ENCODE results near the gene PLXNA2.
A peak's percentile ranks its signal among the peaks of the same experiment; 100 is the strongest.

Gene PLXNA2

DNA sequence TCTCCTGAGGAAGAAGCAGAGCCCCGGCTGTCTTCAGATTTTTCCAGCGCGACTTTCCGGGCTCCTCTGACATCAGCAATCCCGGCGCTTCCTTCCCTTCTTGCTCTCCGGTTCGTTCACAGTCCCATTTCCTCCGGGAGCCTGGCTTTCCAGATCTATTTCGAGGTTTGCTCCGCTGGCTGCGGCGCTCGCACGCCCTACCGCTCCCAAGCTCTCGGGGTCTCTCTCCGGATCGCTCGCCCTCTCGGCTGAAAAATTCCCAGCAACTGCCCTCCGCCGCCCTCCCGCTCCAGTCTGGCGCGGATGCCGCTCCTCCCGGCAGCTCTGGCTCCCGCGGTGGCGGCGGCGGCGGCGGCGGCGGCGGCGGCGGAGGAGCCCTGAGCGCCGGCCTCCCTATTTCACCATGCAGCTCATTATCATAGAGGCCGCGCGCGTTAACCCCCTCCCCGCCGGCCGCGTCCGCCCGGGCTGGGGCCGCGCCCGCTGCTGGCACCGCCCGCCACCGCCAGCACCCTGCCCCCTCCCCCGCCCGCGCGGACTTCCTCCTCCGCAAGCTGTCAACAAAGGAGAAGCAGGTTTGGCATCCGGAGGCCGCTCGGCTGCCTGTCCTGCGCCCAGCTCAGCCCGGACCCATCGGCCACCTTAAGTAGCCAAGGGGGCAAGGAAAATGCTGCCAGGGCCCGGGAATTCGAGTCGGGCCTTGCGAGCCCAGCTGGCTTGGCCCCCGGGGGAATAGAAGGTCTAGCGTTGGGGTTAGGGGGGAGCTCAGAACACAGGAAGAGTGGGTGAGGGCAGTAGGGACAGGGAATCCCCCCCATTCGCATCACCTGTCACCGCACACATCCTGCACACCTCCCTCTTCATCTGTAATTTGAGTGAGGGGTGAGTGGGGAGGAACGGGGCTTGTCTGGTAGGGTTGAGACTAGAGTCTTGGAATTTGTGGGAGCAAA, at the start of gene PLXNA2:
TSS of gene PLXNA2 (minus strand) at position 418 of the 950 bp plus-strand sequence. CDS start 26,462 bp downstream, outside the sequence.
- peak; percentile 86 for DNase-seq

DNA sequence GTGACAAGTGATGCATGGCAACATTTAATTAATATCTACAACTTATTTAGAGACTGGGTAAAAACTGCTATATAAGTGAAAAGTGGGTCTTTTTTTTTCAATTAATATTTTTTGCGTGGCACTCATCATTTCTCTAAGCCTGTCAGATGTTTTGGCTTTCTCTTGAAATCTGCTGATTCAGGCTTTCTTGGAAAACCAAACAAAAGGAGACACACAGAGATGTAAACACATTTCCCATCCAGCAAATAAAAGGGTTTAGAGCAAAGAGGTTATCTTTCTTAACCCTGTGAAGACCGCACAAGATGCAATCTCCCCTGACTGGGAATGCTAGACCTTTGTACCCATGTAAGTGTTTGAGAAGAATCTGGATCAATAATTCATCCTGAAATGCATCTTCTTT, 48.7 kb upstream of the PLXNA2 start:
- no peak for DNase-seq

DNA sequence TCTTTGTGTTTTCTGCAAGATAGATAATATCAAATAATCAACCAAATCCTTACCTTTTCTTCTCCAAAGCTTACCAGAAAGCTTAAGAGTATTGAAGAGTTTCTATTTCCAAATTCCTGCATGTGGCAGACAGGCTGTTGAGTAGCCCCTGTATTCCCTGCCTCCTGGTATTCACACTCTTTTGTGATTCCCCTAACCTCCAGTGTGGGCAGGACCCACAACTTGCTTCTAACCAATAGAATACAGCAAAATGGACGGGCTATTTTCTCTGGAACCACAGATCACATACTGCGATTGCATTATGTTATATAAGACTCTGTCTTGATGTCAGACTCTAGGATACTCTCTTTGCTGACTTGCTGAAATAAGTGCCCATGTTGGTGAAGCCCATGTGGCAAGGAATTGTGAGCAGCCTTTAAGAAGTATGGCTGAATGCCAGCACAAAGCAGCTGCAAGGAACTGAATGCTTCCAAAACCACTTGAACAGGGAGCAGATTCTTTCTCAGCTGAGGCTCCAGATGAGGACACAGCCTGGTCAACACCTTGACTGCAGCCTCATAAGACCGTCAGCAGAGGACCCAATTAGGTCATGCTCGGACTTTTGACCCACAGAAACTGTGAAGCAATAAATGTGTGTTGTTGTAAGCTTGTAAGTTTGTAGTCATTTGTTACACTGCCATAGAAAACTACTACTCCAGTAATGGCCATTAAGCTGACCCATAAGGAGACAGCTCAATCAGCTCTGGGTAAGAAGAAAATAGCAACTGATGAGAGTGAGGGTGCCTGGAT, 47.9 kb upstream of the PLXNA2 start:
- no peak for DNase-seq

DNA sequence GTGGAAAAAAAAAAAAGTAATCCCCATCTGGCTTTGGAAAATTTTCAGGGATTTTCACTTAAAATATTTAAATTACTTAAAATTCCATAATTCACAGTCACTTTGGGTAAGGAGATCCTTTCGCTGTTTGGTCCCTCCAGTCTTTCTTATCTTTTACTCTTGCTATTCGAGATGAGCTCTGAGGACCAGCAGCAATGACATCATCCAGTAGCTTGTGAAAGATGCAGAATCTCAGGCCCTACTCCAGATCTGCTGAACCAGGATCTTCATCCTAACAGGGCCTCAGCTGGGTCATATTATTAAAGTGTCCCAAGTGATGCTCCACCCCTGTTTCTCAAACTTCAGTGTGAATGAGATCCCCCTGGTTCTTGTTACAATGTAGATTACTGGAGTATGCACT, 46.9 kb upstream of the PLXNA2 start:
- no peak for DNase-seq

- no peak for DNase-seq
Observed at GRCh38 chr1:208289716-208290115, 45.5 kb upstream of the PLXNA2 start.

DNA sequence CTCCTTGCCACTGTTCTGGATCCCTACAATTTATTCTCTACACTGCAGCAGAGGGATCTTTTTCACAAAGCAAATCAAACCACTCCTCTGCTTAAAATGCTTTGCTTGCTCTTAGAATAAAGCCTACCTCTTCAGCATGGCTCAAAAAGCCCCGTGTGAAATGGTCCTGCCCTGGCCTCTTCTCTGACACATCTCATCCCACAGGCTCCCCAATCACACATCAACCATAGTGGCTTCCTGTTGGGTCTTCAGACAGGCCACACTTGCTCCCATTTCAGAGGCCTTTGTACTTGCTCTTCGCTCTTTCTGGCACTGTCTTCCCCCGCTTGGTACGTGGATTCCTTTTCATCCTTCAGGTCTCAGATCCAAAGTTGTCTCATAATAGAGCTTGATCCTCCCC, 44.3 kb upstream of the PLXNA2 start:
- DNase-seq, result no peak

GRCh38 chr1:208280681-208281450, 36.7 kb upstream of the PLXNA2 start:
- no peak for DNase-seq

- DNase-seq, result no peak
Observed at GRCh38 chr1:208279826-208280588, 35.8 kb upstream of the PLXNA2 start.

GRCh38 chr1:208278638-208279037, 34.5 kb upstream of the PLXNA2 start:
- no peak for DNase-seq

DNA sequence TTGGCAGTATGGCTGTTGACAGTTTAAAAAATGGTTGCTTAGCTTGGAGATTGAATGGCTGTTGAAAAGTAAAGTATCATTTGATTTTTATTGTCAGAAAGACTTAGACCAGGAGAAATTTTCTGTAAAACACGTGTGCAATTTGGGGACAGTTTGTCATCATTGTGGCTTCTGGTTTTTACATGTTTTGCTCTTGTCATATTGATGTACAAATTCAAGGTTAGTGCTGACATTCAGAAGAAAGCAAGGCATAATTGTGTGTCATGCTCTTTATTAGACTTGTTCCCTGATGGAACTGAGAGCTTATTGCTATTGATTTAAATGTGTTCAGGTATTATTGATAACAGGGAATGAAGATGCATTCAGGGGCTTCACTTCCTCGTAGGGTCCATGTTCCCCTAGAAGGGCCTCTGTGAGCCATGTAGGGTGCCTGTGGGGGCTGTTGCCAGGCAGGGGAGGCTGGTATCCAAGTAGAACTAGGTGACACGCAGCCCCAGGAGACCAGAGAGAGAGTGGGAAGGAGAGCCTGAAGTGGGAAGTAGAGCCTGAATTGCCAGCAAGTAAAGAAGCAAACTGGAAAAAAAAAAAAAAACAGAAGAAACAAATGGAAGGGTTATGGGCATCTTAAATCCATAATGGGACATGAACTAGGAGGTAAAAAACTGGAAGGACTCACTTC, 32.7 kb upstream of the PLXNA2 start:
- no peak for DNase-seq

GRCh38 chr1:208275083-208275482, 30.9 kb upstream of the PLXNA2 start:
- DNase-seq, result no peak

DNA sequence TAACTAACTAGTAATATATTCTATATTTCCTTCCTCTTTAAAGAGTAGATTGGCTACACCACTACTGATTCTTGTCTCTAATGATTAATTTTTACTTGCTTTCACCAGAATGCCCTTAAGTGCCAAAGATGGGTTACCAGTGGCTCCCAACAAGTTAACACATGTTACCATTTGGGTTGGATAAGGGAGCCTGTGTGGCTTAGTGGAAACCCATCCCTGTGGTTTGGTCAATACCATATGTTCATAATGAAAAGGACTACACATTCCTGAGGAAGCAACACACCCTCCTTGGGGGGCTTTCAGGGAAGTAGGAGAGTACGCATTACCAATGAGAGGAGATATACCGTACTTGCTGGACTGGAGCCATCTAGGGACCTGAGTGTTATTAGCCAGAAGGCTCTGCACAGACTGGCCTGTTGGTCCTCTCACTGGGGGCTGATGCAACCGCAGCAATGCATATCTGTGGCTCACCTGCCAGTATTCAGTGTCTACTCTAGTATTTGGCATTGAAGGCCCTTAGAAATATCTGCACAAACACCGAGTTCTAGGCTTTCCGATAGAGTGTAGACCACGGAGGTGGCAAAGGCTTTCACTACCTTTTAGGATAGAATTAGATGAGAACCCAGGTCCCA, 29.3 kb upstream of the PLXNA2 start:
- DNase-seq, result no peak

- DNase-seq, result no peak
Observed at GRCh38 chr1:208272713-208273112, 28.5 kb upstream of the PLXNA2 start.

DNA sequence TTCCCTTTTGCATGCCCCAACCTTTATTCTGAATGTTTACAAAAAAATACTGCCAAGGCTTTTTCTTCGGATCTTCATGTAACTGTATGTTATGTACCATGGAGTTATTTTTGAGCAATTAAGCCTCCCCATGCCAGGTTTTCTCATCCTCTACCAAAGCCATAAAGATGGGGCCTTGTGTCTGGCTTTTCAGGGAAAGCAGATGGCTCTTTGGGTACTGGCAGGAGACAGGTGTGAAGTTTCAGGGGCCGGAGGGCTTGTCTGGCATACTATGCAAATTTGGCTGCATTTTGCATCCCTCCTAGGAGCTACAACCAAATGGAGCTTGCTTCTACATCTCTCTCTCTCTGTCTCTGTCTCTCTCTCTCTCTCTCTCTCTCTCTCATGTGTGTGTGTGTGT, 28.1 kb upstream of the PLXNA2 start:
- DNase-seq, result no peak

- DNase-seq, result no peak
Observed at GRCh38 chr1:208271236-208271635, 27.1 kb upstream of the PLXNA2 start.

- no peak for DNase-seq
Observed at GRCh38 chr1:208270651-208271141, 26.5 kb upstream of the PLXNA2 start.

DNA sequence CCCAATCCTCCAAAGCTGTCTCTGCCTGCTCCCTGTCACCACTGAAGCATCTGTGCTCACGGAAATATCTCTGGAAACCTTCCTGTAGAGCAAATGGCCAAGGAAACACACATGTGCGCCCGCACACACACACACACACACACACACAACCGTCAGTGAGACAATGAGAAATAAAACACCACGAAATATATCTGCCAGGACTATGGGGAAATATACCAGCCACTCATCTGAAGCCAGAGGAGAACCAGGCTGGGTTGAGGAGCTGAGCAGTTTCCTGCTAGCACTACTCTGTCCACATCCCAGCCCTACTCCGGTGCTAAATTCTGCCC, 25.1 kb upstream of the PLXNA2 start:
- DNase-seq, result no peak

DNA sequence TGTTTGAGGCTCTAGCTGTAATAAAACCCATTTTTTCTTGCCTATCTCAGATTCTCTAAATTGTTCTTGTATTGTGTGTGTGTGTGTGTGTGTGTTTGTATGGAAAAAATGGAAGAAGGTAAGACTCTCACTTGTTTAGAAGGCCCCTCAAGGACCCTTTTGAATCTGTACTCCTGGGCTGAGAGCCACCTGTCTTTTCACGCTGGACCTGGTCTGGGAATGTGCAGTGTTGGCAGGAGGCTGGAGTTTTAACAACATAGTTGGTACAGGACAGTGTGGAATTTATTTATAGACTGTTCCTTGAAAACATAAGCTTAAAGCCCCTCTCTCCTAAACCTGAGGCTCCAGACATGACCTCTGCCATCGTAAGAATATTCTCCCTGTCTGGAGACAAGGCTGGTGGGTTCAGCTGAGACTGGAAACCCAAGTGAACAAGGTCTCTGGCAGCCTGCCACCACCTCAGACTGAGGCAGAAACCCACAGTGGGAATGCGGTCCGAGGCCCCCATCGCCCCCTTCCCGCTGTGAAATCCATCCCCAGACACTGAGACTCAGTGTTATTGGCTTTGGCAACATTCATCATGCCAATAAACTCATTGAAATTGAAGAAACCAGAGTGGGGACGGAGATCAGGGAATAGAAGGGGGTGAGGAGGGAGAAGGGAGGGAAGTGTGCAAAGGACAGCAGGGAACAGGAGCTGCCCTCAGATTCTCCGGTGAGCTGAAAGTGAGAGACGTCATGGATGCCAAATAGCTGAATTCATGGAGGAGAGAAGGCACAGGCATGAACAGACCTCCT, 24.6 kb upstream of the PLXNA2 start:
- DNase-seq, result no peak

DNA sequence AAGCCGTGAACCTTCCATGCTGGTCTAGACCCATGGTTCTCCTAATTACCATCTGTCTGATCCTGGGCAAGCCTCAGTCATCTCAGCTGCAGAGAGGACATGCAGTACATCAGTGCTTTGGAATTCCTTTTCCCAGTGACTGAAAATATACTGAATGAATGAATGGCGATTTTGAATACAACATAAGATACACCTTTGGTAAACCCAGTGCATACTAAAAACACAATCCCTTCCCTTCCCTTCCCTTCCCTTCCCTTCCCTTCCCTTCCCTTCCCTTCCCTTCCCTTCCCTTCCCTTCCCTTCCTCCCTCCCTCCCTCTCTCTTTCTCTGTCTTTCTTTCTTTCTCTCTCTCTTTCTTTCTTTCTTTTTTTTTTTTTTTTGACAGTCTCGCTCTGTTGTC, 21.3 kb upstream of the PLXNA2 start:
- no peak for DNase-seq

DNA sequence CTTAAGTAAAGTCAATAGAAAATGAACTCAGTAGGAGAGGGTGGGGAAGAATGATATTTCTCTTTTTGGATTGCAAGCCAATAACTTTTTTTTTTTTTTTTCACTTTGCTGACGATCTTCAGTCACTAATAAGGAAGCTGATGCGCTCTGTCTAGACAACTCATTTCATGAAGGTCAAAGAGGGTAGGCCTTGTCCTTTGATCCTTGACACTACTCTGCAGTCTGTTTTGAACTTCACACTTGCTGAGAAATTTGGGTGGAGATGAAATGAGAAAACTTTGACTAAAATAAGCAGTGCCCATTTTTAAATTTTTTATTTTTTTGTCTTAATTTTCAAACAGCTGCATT, 20.9 kb upstream of the PLXNA2 start:
- no peak for DNase-seq
